ENCODE data around the gene SERGEF. TPM values are rescaled to one million over a fixed set of nuclear protein-coding genes. Genes with fewer than 3 reads are reported as not detected.

Gene SERGEF
- total and polyA plus RNA-seq, 2 of the 13 experiments (the other 11 are each of a cell fraction or from before 2014, with no cell fraction given): 54.5 to 114 TPM

DNA sequence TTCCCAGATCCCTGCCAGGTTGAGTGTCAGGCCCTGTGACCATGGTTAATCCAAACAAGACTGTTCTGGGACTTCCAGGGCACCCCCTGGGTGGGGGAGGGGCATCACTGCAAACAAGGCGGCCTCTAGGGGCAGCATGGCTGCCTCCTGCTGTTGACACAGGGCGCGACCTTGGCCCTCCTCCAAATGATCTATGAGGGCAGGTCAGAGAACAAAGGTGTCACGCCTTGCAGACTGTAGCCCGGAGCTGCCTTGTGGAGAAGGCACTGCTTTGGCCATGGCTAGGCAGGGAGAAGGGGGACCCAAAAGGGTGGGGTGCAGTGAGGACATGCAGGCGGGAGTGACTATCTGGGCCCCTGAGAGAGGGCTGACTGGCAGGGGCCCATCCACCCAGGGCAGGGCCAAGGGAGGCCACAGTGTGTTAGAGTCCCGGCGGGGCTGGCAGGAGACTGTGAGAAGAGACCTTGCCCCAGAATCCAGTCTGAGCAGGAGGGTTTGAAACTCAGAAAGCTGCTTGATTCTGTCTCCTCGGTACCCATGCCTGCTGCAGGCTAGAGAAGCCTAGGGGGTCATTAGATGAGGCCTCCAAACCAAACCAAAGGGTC, 242.7 kb downstream of the SERGEF start (continued):
- TF ChIP-seq ZHX2 (IDR thresholded peaks at IDR 0.05; ENCODE audit: low read depth) (peak; percentile 86), ZHX2 (CRISPR knock-in tag; IDR thresholded peaks at IDR 0.05; ENCODE audit: borderline replicate concordance) (no peak), PRPF4 (IDR thresholded peaks at IDR 0.05; ENCODE audit: low read depth, low read length, poor library complexity, severe bottlenecking) (peak; percentile 96), ZMAT3 (CRISPR knock-in tag; conservative IDR thresholded peaks at IDR 0.05) (0 out of 2 replicates have a peak, but pooled peaks have one; percentile 83), DBP (CRISPR knock-in tag; IDR thresholded peaks at IDR 0.05; ENCODE audit: not compliant biosample characterization) (no peak), RARG (CRISPR knock-in tag; IDR thresholded peaks at IDR 0.05; ENCODE audit: low read depth) (0 out of 2 replicates have a peak, but pooled peaks have one; percentile 63), SRF (IDR thresholded peaks at IDR 0.05; ENCODE audit: low read depth, low read length) (no peak), ZMYM3 (CRISPR knock-in tag; IDR thresholded peaks at IDR 0.05) (peak; percentile 94), FOXA1 (IDR thresholded peaks at IDR 0.05) (peak; percentile 76), FOXA1 (CRISPR knock-in tag; IDR thresholded peaks at IDR 0.05) (peak; percentile 100), KAT7 (CRISPR knock-in tag; IDR thresholded peaks at IDR 0.05; ENCODE audit: borderline replicate concordance) (0 out of 2 replicates have a peak, but pooled peaks have one; percentile 48), ATF7-NPFF (CRISPR knock-in tag; IDR thresholded peaks at IDR 0.05; ENCODE audit: low read depth) (peak; percentile 93), PAX8 (CRISPR knock-in tag; IDR thresholded peaks at IDR 0.05; ENCODE audit: borderline replicate concordance) (no peak), ZNF335 (CRISPR knock-in tag; IDR thresholded peaks at IDR 0.05) (0 out of 2 replicates have a peak, but pooled peaks have one; percentile 66), ZSCAN25 (CRISPR knock-in tag; IDR thresholded peaks at IDR 0.05) (peak; percentile 78)
- TF ChIP-seq, protein P1, sequence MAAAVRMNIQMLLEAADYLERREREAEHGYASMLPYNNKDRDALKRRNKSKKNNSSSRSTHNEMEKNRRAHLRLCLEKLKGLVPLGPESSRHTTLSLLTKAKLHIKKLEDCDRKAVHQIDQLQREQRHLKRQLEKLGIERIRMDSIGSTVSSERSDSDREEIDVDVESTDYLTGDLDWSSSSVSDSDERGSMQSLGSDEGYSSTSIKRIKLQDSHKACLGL (CRISPR knock-in tag; IDR thresholded peaks at IDR 0.05): peak; percentile 56; the same call in 1 of the 2 replicates
- TF ChIP-seq, protein P2, sequence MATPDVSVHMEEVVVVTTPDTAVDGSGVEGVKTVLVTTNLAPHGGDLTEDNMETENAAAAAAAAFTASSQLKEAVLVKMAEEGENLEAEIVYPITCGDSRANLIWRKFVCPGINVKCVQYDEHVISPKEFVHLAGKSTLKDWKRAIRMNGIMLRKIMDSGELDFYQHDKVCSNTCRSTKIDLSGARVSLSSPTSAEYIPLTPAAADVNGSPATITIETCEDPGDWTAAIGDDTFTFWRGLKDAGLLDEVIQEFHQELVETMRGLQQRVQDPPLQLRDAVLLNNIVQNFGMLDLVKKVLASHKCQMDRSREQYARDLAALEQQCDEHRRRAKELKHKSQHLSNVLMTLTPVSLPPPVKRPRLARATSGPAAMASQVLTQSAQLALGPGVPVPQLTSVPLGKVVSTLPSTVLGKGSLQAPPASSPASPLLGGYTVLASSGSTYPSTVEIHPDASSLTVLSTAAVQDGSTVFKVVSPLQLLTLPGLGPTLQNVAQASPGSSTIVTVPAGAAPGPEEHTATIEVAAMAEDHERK (CRISPR knock-in tag; IDR thresholded peaks at IDR 0.05; ENCODE audit: low read depth): no peak
- TF ChIP-seq, protein P3, sequence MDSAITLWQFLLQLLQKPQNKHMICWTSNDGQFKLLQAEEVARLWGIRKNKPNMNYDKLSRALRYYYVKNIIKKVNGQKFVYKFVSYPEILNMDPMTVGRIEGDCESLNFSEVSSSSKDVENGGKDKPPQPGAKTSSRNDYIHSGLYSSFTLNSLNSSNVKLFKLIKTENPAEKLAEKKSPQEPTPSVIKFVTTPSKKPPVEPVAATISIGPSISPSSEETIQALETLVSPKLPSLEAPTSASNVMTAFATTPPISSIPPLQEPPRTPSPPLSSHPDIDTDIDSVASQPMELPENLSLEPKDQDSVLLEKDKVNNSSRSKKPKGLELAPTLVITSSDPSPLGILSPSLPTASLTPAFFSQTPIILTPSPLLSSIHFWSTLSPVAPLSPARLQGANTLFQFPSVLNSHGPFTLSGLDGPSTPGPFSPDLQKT (CRISPR knock-in tag; IDR thresholded peaks at IDR 0.05; ENCODE audit: borderline replicate concordance): no peak
